Activated naive CD8-positive, alpha-beta T cell (primary cell): ENCODE results near the gene EXOSC2.

Source experiments
- H3K27ac Mint-ChIP-seq: one replicate; pipeline ENCODE4 v1.8.0; 2021; ENCODE audit warnings: mixed read lengths
- H3K27me3 Mint-ChIP-seq: one replicate; pipeline ENCODE4 v1.8.0; 2021; ENCODE audit warnings: mixed read lengths
- H3K36me3 Mint-ChIP-seq: one replicate; pipeline ENCODE4 v1.8.0; 2021; ENCODE audit warnings: mixed read lengths
- H3K4me1 Mint-ChIP-seq: one replicate; pipeline ENCODE4 v1.8.0; 2021; ENCODE audit warnings: low read depth, mixed read lengths
- H3K4me3 Mint-ChIP-seq: one replicate; pipeline ENCODE4 v1.8.0; 2021; ENCODE audit warnings: mild to moderate bottlenecking, mixed read lengths
- H3K9me3 Mint-ChIP-seq: one replicate; pipeline ENCODE4 v1.8.0; 2021; ENCODE audit warnings: low read depth, mixed read lengths

EXOSC2 gene

GRCh38 chr9:130698514-130698913, 4.9 kb downstream of the EXOSC2 start:
- Mint-ChIP-seq H3K27me3 (no peaks in the 10 kb centered on the region), H3K36me3 (peaks cover 25% of the 10 kb centered on the region), H3K4me3 (no peak overlapping the region), H3K9me3 (no peaks in the 10 kb centered on the region), H3K4me1 (peaks cover 38% of the 10 kb centered on the region), H3K27ac (no peak overlapping the region)

- Mint-ChIP-seq H3K4me3 (no peak overlapping the region), H3K9me3 (no peaks in the 10 kb centered on the region), H3K4me1 (peaks cover 38% of the 10 kb centered on the region), H3K27ac (no peak overlapping the region), H3K27me3 (no peaks in the 10 kb centered on the region), H3K36me3 (peaks cover 25% of the 10 kb centered on the region)
Measured at GRCh38 chr9:130699047-130699446, 5.5 kb downstream of the EXOSC2 start.

- Mint-ChIP-seq H3K27ac (no peak overlapping the region), H3K36me3 (peaks cover 15% of the 10 kb centered on the region), H3K4me1 (peaks cover 21% of the 10 kb centered on the region), H3K9me3 (no peaks in the 10 kb centered on the region), H3K27me3 (no peaks in the 10 kb centered on the region), H3K4me3 (no peak overlapping the region)
Measured at GRCh38 chr9:130701059-130702022, 7.8 kb downstream of the EXOSC2 start.

- Mint-ChIP-seq H3K4me1 (peaks cover 6% of the 10 kb centered on the region), H3K9me3 (no peaks in the 10 kb centered on the region), H3K36me3 (peaks cover 8% of the 10 kb centered on the region), H3K27ac (no peak overlapping the region), H3K27me3 (no peaks in the 10 kb centered on the region), H3K4me3 (no peak overlapping the region)
Measured at GRCh38 chr9:130703501-130703900, 9.9 kb downstream of the EXOSC2 start.

- peaks cover under 1% of the 10 kb centered on the region for H3K4me1 Mint-ChIP-seq
- peak overlapping the region; percentile 41 for H3K27ac Mint-ChIP-seq
- no peaks in the 10 kb centered on the region for H3K27me3 Mint-ChIP-seq
- peaks cover 5% of the 10 kb centered on the region for H3K36me3 Mint-ChIP-seq
- H3K9me3 Mint-ChIP-seq: no peaks in the 10 kb centered on the region
- no peak overlapping the region for H3K4me3 Mint-ChIP-seq
Measured at GRCh38 chr9:130707225-130707976, 13.8 kb downstream of the EXOSC2 start.

- Mint-ChIP-seq H3K9me3 (no peaks in the 10 kb centered on the region), H3K36me3 (no peaks in the 10 kb centered on the region), H3K4me1 (peaks cover 27% of the 10 kb centered on the region), H3K27me3 (no peaks in the 10 kb centered on the region), H3K4me3 (no peak overlapping the region), H3K27ac (no peak overlapping the region)
Measured at GRCh38 chr9:130710822-130711352, 17.3 kb downstream of the EXOSC2 start.

GRCh38 chr9:130711469-130711868, 17.9 kb downstream of the EXOSC2 start:
- H3K4me3 Mint-ChIP-seq: peak overlapping the region; percentile 20
- peaks cover 32% of the 10 kb centered on the region for H3K4me1 Mint-ChIP-seq
- H3K36me3 Mint-ChIP-seq: no peaks in the 10 kb centered on the region
- H3K27me3 Mint-ChIP-seq: no peaks in the 10 kb centered on the region
- no peak overlapping the region for H3K27ac Mint-ChIP-seq
- H3K9me3 Mint-ChIP-seq: no peaks in the 10 kb centered on the region

- no peaks in the 10 kb centered on the region for H3K27me3 Mint-ChIP-seq
- no peaks in the 10 kb centered on the region for H3K36me3 Mint-ChIP-seq
- H3K9me3 Mint-ChIP-seq: no peaks in the 10 kb centered on the region
- peak overlapping the region; percentile 90 for H3K27ac Mint-ChIP-seq
- peaks cover 33% of the 10 kb centered on the region for H3K4me1 Mint-ChIP-seq
- peak overlapping the region; percentile 93 for H3K4me3 Mint-ChIP-seq
Measured at GRCh38 chr9:130712564-130713285, 19.1 kb downstream of the EXOSC2 start.

GRCh38 chr9:130713286-130713960, 19.8 kb downstream of the EXOSC2 start:
- peak overlapping the region; percentile 93 for H3K4me3 Mint-ChIP-seq
- H3K27me3 Mint-ChIP-seq: no peaks in the 10 kb centered on the region
- peaks cover 34% of the 10 kb centered on the region for H3K4me1 Mint-ChIP-seq
- H3K36me3 Mint-ChIP-seq: no peaks in the 10 kb centered on the region
- H3K9me3 Mint-ChIP-seq: no peaks in the 10 kb centered on the region
- H3K27ac Mint-ChIP-seq: peak overlapping the region; percentile 89

- Mint-ChIP-seq H3K27me3 (no peaks in the 10 kb centered on the region), H3K27ac (no peak overlapping the region), H3K4me3 (peak overlapping the region; percentile 93), H3K9me3 (no peaks in the 10 kb centered on the region), H3K36me3 (no peaks in the 10 kb centered on the region), H3K4me1 (peaks cover 40% of the 10 kb centered on the region)
Measured at GRCh38 chr9:130714586-130715110, 21.1 kb downstream of the EXOSC2 start.

- Mint-ChIP-seq H3K9me3 (no peaks in the 10 kb centered on the region), H3K27ac (no peak overlapping the region), H3K4me1 (peaks cover 40% of the 10 kb centered on the region), H3K36me3 (no peaks in the 10 kb centered on the region), H3K4me3 (peak overlapping the region; percentile 93), H3K27me3 (no peaks in the 10 kb centered on the region)
Measured at GRCh38 chr9:130715270-130715669, 21.7 kb downstream of the EXOSC2 start.

GRCh38 chr9:130718562-130718961, 25.0 kb downstream of the EXOSC2 start:
- H3K27ac Mint-ChIP-seq: no peak overlapping the region
- no peaks in the 10 kb centered on the region for H3K36me3 Mint-ChIP-seq
- no peaks in the 10 kb centered on the region for H3K9me3 Mint-ChIP-seq
- no peaks in the 10 kb centered on the region for H3K27me3 Mint-ChIP-seq
- H3K4me3 Mint-ChIP-seq: no peak overlapping the region
- H3K4me1 Mint-ChIP-seq: peaks cover 42% of the 10 kb centered on the region

- Mint-ChIP-seq H3K27ac (no peak overlapping the region), H3K4me1 (peaks cover 24% of the 10 kb centered on the region)
Measured at GRCh38 chr9:130720762-130721161, 27.2 kb downstream of the EXOSC2 start.

GRCh38 chr9:130728721-130729120, 35.1 kb downstream of the EXOSC2 start:
- Mint-ChIP-seq H3K4me3 (no peak overlapping the region), H3K9me3 (no peaks in the 10 kb centered on the region), H3K4me1 (peaks cover 33% of the 10 kb centered on the region), H3K27me3 (no peaks in the 10 kb centered on the region), H3K36me3 (peaks cover under 1% of the 10 kb centered on the region), H3K27ac (peak overlapping the region; percentile 2)

More at GRCh38 chr9:130720762-130721161, 27.2 kb downstream of the EXOSC2 start:
- Mint-ChIP-seq H3K27me3 (no peaks in the 10 kb centered on the region), H3K9me3 (no peaks in the 10 kb centered on the region), H3K36me3 (no peaks in the 10 kb centered on the region), H3K4me3 (no peak overlapping the region)
